Measurements from ENCODE around the gene SRBD1. TPM values are rescaled to one million over a fixed set of nuclear protein-coding genes. Genes with fewer than 3 reads are reported as not detected.

The SRBD1 gene
- total and polyA plus RNA-seq, 7 donors: 2.3 to 6.4 (median 4.0) TPM

GRCh38 chr2:45368792-45369191 is 242.3 kb downstream of the SRBD1 start:
- no peaks in the 10 kb centered on the region for H3K9me3 ChIP-seq
- H3K4me1 ChIP-seq: no peaks in the 10 kb centered on the region
- DNase-seq: no peak
- intact Hi-C loops (cut with DNase I): no loop called here
- H3K27me3 ChIP-seq (ENCODE audit: insufficient read depth in 3 of 3, low read length in 2 of 3): no peaks in the 10 kb centered on the region
- no peaks in the 10 kb centered on the region for H3K36me3 ChIP-seq (ENCODE audit: insufficient read depth in 1 of 2, low read depth in 1 of 2)
- no peak overlapping the region for H3K27ac ChIP-seq
- ATAC-seq: no peak
- 96 to 100% (median 100%) methylated on average over 1 of the region's 1 CpG for WGBS, 3 donors
- TF ChIP-seq CTCF (IDR thresholded peaks at IDR 0.05): no peak
- H3K4me3 ChIP-seq: no peak overlapping the region

GRCh38 chr2:45361666-45362065 is 249.4 kb downstream of the SRBD1 start:
- 81 to 88% (median 83%) methylated on average over 2 of the region's 2 CpGs for WGBS, 3 donors
- ATAC-seq: no peak
- H3K4me1 ChIP-seq: no peaks in the 10 kb centered on the region

GRCh38 chr2:45354776-45355175 is 256.3 kb downstream of the SRBD1 start:
- H3K4me3 ChIP-seq: no peak overlapping the region
- H3K27me3 ChIP-seq (ENCODE audit: insufficient read depth in 3 of 3, low read length in 2 of 3): no peaks in the 10 kb centered on the region
- H3K36me3 ChIP-seq (ENCODE audit: insufficient read depth in 1 of 2, low read depth in 1 of 2): no peaks in the 10 kb centered on the region
- intact Hi-C loops (cut with DNase I): loop anchor here in 1 of 2 donors (10.0 kb wide), 1 partner anchor 260 kb away; no protein-coding TSS in a partner anchor
- H3K27ac ChIP-seq: no peak overlapping the region
- no peaks in the 10 kb centered on the region for H3K4me1 ChIP-seq
- ATAC-seq (no peak), DNase-seq (no peak)
- WGBS, 3 donors: 97 to 100% (median 98%) methylated on average over 2 of the region's 2 CpGs
- no peaks in the 10 kb centered on the region for H3K9me3 ChIP-seq
- TF ChIP-seq CTCF (IDR thresholded peaks at IDR 0.05): no peak

More at GRCh38 chr2:45361666-45362065, 249.4 kb downstream of the SRBD1 start:
- no peaks in the 10 kb centered on the region for H3K36me3 ChIP-seq (ENCODE audit: insufficient read depth in 1 of 2, low read depth in 1 of 2)
- no peaks in the 10 kb centered on the region for H3K9me3 ChIP-seq
- DNase-seq: no peak
- no peak overlapping the region for H3K4me3 ChIP-seq
- TF ChIP-seq CTCF (IDR thresholded peaks at IDR 0.05): no peak
- no peaks in the 10 kb centered on the region for H3K27me3 ChIP-seq (ENCODE audit: insufficient read depth in 3 of 3, low read length in 2 of 3)
- intact Hi-C loops (cut with DNase I): no loop called here
- H3K27ac ChIP-seq: no peak overlapping the region

GRCh38 chr2:45353879-45354278 is 257.2 kb downstream of the SRBD1 start:
- DNase-seq (no peak), ATAC-seq (no peak)
- H3K36me3 ChIP-seq (ENCODE audit: insufficient read depth in 1 of 2, low read depth in 1 of 2): no peaks in the 10 kb centered on the region
- intact Hi-C loops (cut with DNase I): loop anchor here in 1 of 2 donors (10.0 kb wide), 1 partner anchor 259 kb away; no protein-coding TSS in a partner anchor
- H3K27ac ChIP-seq: no peak overlapping the region
- WGBS, 3 donors: 69 to 78% (median 77%) methylated on average over 2 of the region's 2 CpGs
- no peaks in the 10 kb centered on the region for H3K9me3 ChIP-seq
- H3K4me3 ChIP-seq: no peak overlapping the region
- TF ChIP-seq CTCF (IDR thresholded peaks at IDR 0.05): no peak
- no peaks in the 10 kb centered on the region for H3K27me3 ChIP-seq (ENCODE audit: insufficient read depth in 3 of 3, low read length in 2 of 3)
- H3K4me1 ChIP-seq: no peaks in the 10 kb centered on the region

- Histone ChIP-seq H3K4me3 (no peak overlapping the region), H3K27ac (no peak overlapping the region), H3K4me1 (no peaks in the 10 kb centered on the region), H3K36me3 (ENCODE audit: insufficient read depth in 1 of 2, low read depth in 1 of 2) (no peaks in the 10 kb centered on the region), H3K27me3 (ENCODE audit: insufficient read depth in 3 of 3, low read length in 2 of 3) (no peaks in the 10 kb centered on the region), H3K9me3 (no peaks in the 10 kb centered on the region)
- no peak for TF ChIP-seq CTCF (IDR thresholded peaks at IDR 0.05)
- intact Hi-C loops (cut with DNase I): loop anchor here in 1 of 2 donors (10.0 kb wide), 1 partner anchor 258 kb away; no protein-coding TSS in a partner anchor
- 93 to 95% (median 94%) methylated on average over 2 of the region's 2 CpGs for WGBS, 3 donors
- ATAC-seq (no peak), DNase-seq (no peak)
Observed at GRCh38 chr2:45352506-45352905, 258.6 kb downstream of the SRBD1 start.

All from psoas muscle (tissue), 8 donors.